Esophagus muscularis mucosa (tissue), 4 donors: Measurements from ENCODE around the gene LMOD2. TPM values are rescaled to one million over a fixed set of nuclear protein-coding genes. Genes with fewer than 3 reads are reported as not detected.

Experiments
- DNase-seq: peaks from one replicate; pipeline ENCODE4 v3.0.0-alpha.2; 2017; ENCODE audit errors: extremely low spot score
- H3K27ac ChIP-seq, 4 donors: fragments of 200-600 bp; sonication (generic); replicated peaks in 1 of 4; 1 replicate in 3 of 4; 2 replicates in 1 of 4; pipeline ENCODE4 v1.5.1; 2016 to 2019; ENCODE audit warnings: mild to moderate bottlenecking in 1 of 4
- H3K27me3 ChIP-seq, 4 donors: fragments of 200-600 bp; sonication (generic); one replicate each; pipeline versions ENCODE4 v1.5.1 to v1.6.0; 2016 to 2019
- H3K36me3 ChIP-seq, 4 donors: fragments of 200-600 bp; sonication (generic); one replicate each; pipeline ENCODE4 v1.5.1; 2016 to 2019
- H3K4me1 ChIP-seq, 4 donors: fragments of 200-600 bp; sonication (generic); one replicate each; pipeline ENCODE4 v1.5.1; 2016 to 2019
- H3K4me3 ChIP-seq, 4 donors: fragments of 200-600 bp; sonication (generic); 1 replicate in 2 of 4; 2 replicates in 2 of 4; pipeline ENCODE4 v1.5.1; 2016 to 2019; ENCODE audit warnings: mild to moderate bottlenecking in 4 of 4, moderate library complexity in 1 of 4
- H3K9me3 ChIP-seq, 4 donors: fragments of 200-600 bp; sonication (generic); 1 replicate in 3 of 4; 2 replicates in 1 of 4; pipeline ENCODE4 v1.5.1; 2016 to 2019
- CTCF ChIP-seq, 3 experiments: fragments of 200-600 bp in 2 of 3; fragments of 450-650 bp in 1 of 3; sonication (generic) in 2 of 3; IDR thresholded peaks; one replicate each; pipeline ENCODE4 v1.5.1; 2017 to 2019; ENCODE audit warnings: antibody characterized with exemption in 3 of 3, mild to moderate bottlenecking in 2 of 3, moderate library complexity in 1 of 3
- EP300 ChIP-seq: sonication (generic); formaldehyde crosslinking; IDR thresholded peaks from one replicate; pipeline ENCODE4 v1.6.1; 2017; ENCODE audit warnings: antibody characterized with exemption
- POLR2A ChIP-seq: fragments of 450-650 bp; IDR thresholded peaks from one replicate; pipeline ENCODE4 v1.6.1; 2017; ENCODE audit warnings: antibody characterized with exemption, moderate library complexity, mild to moderate bottlenecking, low read depth
- POLR2AphosphoS5 ChIP-seq, 2 donors: sonication (generic); formaldehyde crosslinking; IDR thresholded peaks; one replicate each; pipeline ENCODE4 v1.6.1; 2017; ENCODE audit warnings: antibody characterized with exemption in 2 of 2
- WGBS: methylation state at CpG from one replicate; pipeline ENCODE4 v1.1.5; 2018; 5-methylcytosine and 5-hydroxymethylcytosine counted together
- intact Hi-C: fragments of 100-400 bp; cut with DNase I; formaldehyde crosslinking; loops from one replicate; pipeline ENCODE4 v1.15.1; 2023
- total RNA-seq, 4 donors: library from RNA; depleted of rRNA; stranded (reverse); fragments of >200 nt; gene quantifications; one replicate each; pipeline versions ENCODE4 v1.1.0 to v1.2.1, GENCODE V29; 2016

LMOD2 gene
- total RNA-seq, 4 donors from 2014 or later = not detected

GRCh38 chr7:123615344-123615743 lies 40.3 kb upstream of the LMOD2 start:
- Histone ChIP-seq H3K4me3 (no peak overlapping the region), H3K36me3 (no peaks in the 10 kb centered on the region), H3K4me1 (no peaks in the 10 kb centered on the region), H3K27me3 (no peaks in the 10 kb centered on the region), H3K9me3 (no peaks in the 10 kb centered on the region), H3K27ac (no peak overlapping the region)
- intact Hi-C loops = no loop called here
- TF ChIP-seq CTCF (IDR thresholded peaks at IDR 0.05) = no peak
- TF ChIP-seq POLR2A = no peak
- TF ChIP-seq POLR2AphosphoS5 (IDR thresholded peaks at IDR 0.05) = no peak
- no peak for TF ChIP-seq EP300
- DNase-seq = no peak
- WGBS = 64% methylated on average over 2 of the region's 2 CpGs

- no peak overlapping the region for H3K4me3 ChIP-seq
- DNase-seq = no peak
- TF ChIP-seq POLR2AphosphoS5 (IDR thresholded peaks at IDR 0.05) (no peak), CTCF (IDR thresholded peaks at IDR 0.05) (no peak), POLR2A (no peak), EP300 (no peak)
- H3K9me3 ChIP-seq = no peaks in the 10 kb centered on the region
- H3K36me3 ChIP-seq = no peaks in the 10 kb centered on the region
- H3K27me3 ChIP-seq = no peaks in the 10 kb centered on the region
- H3K4me1 ChIP-seq = no peaks in the 10 kb centered on the region
- intact Hi-C loops = no loop called here
- H3K27ac ChIP-seq = no peak overlapping the region
Observed at GRCh38 chr7:123616223-123616622, 39.4 kb upstream of the LMOD2 start.

GRCh38 chr7:123621707-123622106 lies 34.0 kb upstream of the LMOD2 start:
- DNase-seq = no peak
- H3K4me1 ChIP-seq = no peaks in the 10 kb centered on the region
- no peaks in the 10 kb centered on the region for H3K9me3 ChIP-seq
- H3K27ac ChIP-seq = no peak overlapping the region
- TF ChIP-seq POLR2A (no peak), CTCF (IDR thresholded peaks at IDR 0.05) (no peak), POLR2AphosphoS5 (IDR thresholded peaks at IDR 0.05) (no peak), EP300 (no peak)
- no peak overlapping the region for H3K4me3 ChIP-seq
- no peaks in the 10 kb centered on the region for H3K27me3 ChIP-seq
- intact Hi-C loops = no loop called here
- WGBS = 88% methylated on average over 4 of the region's 4 CpGs
- peaks cover 0 to 5% (median 0%) of the 10 kb centered on the region in 4 donors for H3K36me3 ChIP-seq

- H3K36me3 ChIP-seq = peaks cover 0 to 5% (median 0%) of the 10 kb centered on the region in 4 donors
- H3K9me3 ChIP-seq = no peaks in the 10 kb centered on the region
- H3K27ac ChIP-seq = no peak overlapping the region
- TF ChIP-seq CTCF (IDR thresholded peaks at IDR 0.05) (no peak), EP300 (no peak), POLR2AphosphoS5 (IDR thresholded peaks at IDR 0.05) (no peak), POLR2A (no peak)
- WGBS = 89% methylated on average over 6 of the region's 6 CpGs
- intact Hi-C loops = no loop called here
- no peak overlapping the region for H3K4me3 ChIP-seq
- no peaks in the 10 kb centered on the region for H3K27me3 ChIP-seq
- no peak for DNase-seq
- no peaks in the 10 kb centered on the region for H3K4me1 ChIP-seq
Observed at GRCh38 chr7:123622660-123623386, 32.8 kb upstream of the LMOD2 start.

- Histone ChIP-seq H3K27me3 (no peaks in the 10 kb centered on the region), H3K27ac (no peak overlapping the region), H3K36me3 (peaks cover 0 to 5% (median 0%) of the 10 kb centered on the region in 4 donors), H3K4me1 (no peaks in the 10 kb centered on the region), H3K4me3 (no peak overlapping the region), H3K9me3 (no peaks in the 10 kb centered on the region)
- intact Hi-C loops = no loop called here
- WGBS = 67% methylated on average over 12 of the region's 12 CpGs
- TF ChIP-seq EP300 (no peak), CTCF (IDR thresholded peaks at IDR 0.05) (peak; percentile 27 to 55 (median 30)), POLR2A (no peak)
- DNase-seq = no peak
Observed at GRCh38 chr7:123624527-123625183, 31.0 kb upstream of the LMOD2 start.
